GF-D8 (cell line): ENCODE results near the gene TNFRSF6B.

ENCODE experiments used
- DNase-seq: peaks from one replicate; lab custom pipeline; 2025; lab: John Stamatoyannopoulos, UW

Gene TNFRSF6B

GRCh38 chr20:63686094-63686491, 10.4 kb upstream of the TNFRSF6B start:
- DNase-seq: no peak

- DNase-seq: peak; percentile 80
Measured at GRCh38 chr20:63686492-63687321, 9.7 kb upstream of the TNFRSF6B start.

GRCh38 chr20:63687419-63688178, 8.9 kb upstream of the TNFRSF6B start:
- DNase-seq: no peak

- DNase-seq: no peak
Measured at GRCh38 chr20:63688228-63689045, 8.0 kb upstream of the TNFRSF6B start.

- DNase-seq: no peak
Measured at GRCh38 chr20:63689046-63690002, 7.1 kb upstream of the TNFRSF6B start.

DNA sequence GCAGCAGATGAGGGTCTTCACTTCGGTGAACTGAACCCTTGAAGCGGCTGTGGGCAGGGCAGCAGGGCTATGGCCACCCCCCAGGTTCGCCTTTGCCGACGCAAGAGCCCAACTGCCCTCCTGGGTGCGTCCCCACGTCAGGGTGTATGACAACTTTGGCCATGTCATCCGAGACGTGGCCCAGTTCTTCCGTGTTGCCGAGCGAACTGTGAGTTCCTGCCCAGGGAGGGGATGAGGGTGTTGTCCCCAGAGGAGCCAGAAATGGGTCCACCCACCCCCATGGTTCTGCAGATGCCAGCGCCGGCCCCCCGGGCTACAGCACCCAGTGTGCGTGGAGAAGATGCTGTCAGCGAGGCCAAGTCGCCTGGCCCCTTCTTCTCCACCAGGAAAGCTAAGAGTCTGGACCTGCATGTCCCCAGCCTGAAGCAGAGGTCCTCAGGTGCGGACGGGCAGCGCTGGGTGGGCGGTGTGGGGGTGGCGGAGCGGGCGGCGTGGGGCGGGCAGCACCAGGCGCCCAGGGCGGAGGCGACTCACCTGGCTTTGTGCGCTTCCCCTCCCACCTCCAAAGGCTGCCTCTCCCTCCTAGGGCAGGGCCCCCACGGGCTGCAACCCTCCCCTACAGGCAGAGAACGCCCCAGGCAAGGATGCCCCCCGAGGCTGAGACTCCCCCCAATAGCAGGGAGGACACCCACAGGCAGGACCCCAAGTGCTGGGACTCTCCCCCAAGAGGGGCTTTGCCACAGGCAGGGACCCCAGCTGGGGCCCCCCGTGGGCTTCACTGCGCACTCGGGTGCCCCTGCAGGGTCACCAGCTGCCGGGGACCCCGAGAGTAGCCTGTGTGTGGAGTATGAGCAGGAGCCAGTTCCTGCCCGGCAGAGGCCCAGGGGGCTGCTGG, 6.2 kb upstream of the TNFRSF6B start:
- no peak for DNase-seq

DNA sequence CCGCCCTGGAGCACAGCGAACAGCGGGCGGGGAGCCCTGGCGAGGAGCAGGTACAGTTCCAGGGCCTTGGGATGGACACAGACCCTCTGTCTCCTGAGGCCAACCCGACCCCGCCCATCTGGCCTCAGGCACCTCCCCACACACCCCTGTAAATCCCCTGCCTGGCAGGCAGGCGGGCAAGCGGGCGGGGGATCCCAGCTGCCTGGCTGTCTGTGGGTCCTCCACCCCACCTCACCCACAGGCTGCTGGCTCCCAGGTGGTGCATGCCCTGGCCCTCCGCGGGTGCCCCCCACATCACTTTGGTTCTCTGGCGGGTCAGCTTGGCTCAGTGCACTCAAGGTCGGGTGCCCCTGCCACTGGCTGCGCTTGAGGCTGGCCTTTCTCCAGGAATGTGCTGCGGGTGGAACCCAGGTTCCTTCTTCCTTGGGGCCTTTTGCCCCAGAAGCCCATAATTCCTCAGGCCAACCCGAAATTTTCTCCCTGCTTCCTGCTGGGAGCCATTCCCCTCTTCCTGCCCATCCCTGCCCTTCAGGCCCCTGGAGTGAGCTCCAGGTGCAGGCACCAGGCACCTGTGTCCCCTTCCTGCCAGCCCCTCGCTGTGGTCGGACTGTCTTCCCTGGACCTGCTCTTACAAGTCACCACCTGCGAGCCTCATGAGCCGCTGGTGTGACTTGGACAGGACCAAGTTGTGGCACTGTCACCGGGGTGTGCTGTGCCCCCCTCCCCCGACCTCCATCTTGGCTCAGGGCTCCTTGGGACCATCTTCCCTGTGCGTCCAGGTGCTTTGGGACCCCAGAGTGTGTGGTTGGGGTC, 5.3 kb upstream of the TNFRSF6B start:
- DNase-seq: no peak

- DNase-seq: no peak
Measured at GRCh38 chr20:63691711-63692435, 4.6 kb upstream of the TNFRSF6B start.

- no peak for DNase-seq
Measured at GRCh38 chr20:63692436-63693082, 3.9 kb upstream of the TNFRSF6B start.

DNA sequence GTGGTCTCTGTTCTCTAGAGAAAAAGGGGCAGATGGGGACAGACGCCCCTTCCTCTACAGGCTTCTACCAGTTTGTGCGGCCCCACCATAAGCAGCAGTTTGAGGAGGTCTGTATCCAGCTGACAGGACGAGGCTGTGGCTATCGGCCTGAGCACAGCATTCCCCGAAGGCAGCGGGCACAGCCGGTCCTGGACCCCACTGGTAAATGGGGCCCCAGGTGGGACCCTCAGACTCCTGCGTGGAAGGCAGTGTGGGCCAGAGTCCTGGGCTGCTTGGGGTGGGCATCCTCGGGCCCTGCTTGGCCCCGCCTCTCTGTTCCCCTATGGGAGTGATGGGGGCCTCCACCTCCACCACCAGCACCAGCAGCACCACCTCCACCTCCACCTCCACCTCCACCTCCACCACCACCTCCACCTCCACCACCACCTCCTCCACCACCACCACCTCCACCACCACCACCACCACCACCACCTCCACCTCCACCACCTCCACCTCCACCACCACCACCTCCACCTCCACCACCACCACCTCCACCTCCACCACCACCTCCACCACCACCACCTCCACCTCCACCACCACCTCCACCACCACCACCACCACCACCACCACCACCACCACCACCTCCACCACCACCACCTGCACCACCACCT, 3.2 kb upstream of the TNFRSF6B start:
- no peak for DNase-seq

GRCh38 chr20:63693733-63694583, 2.5 kb upstream of the TNFRSF6B start:
- DNase-seq: no peak

DNA sequence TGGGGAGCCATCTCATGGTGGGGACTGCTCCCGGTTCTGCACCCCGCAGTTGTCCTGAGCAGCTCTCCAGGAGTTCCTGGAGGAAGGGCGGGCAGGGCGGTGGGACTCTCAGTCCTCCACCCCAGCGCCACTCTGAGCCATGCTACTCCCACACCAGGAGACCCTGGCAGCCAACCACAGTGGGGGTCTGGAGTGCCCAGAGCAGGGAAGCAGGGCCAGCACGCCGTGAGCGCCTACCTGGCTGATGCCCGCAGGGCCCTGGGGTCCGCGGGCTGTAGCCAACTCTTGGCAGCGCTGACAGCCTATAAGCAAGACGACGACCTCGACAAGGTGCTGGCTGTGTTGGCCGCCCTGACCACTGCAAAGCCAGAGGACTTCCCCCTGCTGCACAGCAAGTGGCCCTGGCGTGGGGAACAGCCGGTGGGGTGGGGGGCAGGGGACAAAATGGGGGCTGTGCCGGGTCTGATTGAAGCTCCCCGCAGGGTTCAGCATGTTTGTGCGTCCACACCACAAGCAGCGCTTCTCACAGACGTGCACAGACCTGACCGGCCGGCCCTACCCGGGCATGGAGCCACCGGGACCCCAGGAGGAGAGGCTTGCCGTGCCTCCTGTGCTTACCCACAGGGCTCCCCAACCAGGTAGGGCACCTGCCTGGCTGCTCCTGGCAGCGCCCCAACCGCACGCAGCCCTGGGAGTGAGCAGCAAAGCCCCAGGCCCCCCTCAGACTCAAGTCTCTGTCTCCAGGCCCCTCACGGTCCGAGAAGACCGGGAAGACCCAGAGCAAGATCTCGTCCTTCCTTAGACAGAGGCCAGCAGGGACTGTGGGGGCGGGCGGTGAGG, 1.6 kb upstream of the TNFRSF6B start:
- no peak for DNase-seq

- DNase-seq: no peak
Measured at GRCh38 chr20:63695424-63696305, 787 bp upstream of the TNFRSF6B start.

DNA sequence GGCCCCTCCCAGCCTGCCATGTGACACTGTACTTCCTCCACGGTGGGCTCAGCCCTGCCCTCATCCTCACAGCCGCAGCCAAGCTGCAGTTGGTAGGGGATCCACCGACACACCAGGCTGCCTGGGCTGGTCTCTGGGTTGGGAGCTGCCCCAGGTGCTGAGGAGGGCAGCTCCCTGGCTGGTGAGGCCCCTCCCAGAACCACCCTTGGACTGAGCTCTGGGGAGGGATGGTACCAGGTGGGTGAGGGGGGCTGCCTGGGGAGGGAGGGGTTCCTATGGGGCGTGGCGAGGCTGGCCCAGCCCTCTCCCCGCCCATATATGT, 185 bp upstream of the TNFRSF6B start:
- DNase-seq: no peak

DNA sequence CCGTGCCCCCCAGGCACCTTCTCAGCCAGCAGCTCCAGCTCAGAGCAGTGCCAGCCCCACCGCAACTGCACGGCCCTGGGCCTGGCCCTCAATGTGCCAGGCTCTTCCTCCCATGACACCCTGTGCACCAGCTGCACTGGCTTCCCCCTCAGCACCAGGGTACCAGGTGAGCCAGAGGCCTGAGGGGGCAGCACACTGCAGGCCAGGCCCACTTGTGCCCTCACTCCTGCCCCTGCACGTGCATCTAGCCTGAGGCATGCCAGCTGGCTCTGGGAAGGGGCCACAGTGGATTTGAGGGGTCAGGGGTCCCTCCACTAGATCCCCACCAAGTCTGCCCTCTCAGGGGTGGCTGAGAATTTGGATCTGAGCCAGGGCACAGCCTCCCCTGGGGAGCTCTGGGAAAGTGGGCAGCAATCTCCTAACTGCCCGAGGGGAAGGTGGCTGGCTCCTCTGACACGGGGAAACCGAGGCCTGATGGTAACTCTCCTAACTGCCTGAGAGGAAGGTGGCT, 960 bp downstream of the TNFRSF6B start:
- no peak for DNase-seq
